GM23338 (cell line): ENCODE measurements around the gene FAM219A. TPM values are rescaled to one million over a fixed set of nuclear protein-coding genes. Genes with fewer than 3 reads are reported as not detected.

ENCODE experiments used
- ATAC-seq: fragments of 200-7000 bp; cut with Tn5 transposase; 3 replicates; pipeline ENCODE4 v1.9.1; 2020
- DNase-seq: peaks from one replicate; pipeline ENCODE4 v3.0.0-alpha.2; 2015; ENCODE audit warnings: low spot score
- H2AFZ ChIP-seq: fragments of 200-600 bp; sonication (generic); 2 replicates; pipeline ENCODE4 v1.8.0; 2016; ENCODE audit warnings: antibody characterized with exemption, mild to moderate bottlenecking, moderate library complexity
- H3F3A ChIP-seq: fragments of 200-600 bp; sonication (generic); replicated peaks from 2 replicates; pipeline ENCODE4 v1.8.0; 2017; ENCODE audit warnings: antibody characterized with exemption, mixed run types, low read depth
- H3K27ac ChIP-seq: fragments of 200-600 bp; sonication (generic); 2 replicates; pipeline ENCODE4 v1.6.1; 2016; ENCODE audit warnings: low read depth
- H3K27me3 ChIP-seq: fragments of 200-600 bp; sonication (generic); 2 replicates; pipeline ENCODE4 v1.8.0; 2016; ENCODE audit warnings: mild to moderate bottlenecking, mixed run types, moderate library complexity; ENCODE audit not compliant: insufficient read depth
- H3K36me3 ChIP-seq: fragments of 200-600 bp; sonication (generic); 2 replicates; pipeline ENCODE4 v1.8.0; 2016; ENCODE audit warnings: mild to moderate bottlenecking; ENCODE audit not compliant: insufficient read depth
- H3K4me1 ChIP-seq: fragments of 200-600 bp; sonication (generic); 2 replicates; pipeline ENCODE4 v1.8.0; 2016; ENCODE audit warnings: mild to moderate bottlenecking, moderate library complexity; ENCODE audit not compliant: insufficient read depth
- H3K4me2 ChIP-seq: fragments of 200-600 bp; sonication (generic); 2 replicates; pipeline ENCODE4 v1.7.1; 2017; ENCODE audit warnings: mixed run types
- H3K4me3 ChIP-seq: fragments of 200-600 bp; sonication (generic); 2 replicates; pipeline ENCODE4 v1.6.1; 2016; ENCODE audit warnings: mixed run types
- H3K79me2 ChIP-seq: fragments of 200-600 bp; sonication (generic); replicated peaks from 2 replicates; pipeline ENCODE4 v1.8.0; 2017; ENCODE audit warnings: mild to moderate bottlenecking; ENCODE audit not compliant: insufficient read depth
- H3K9me2 ChIP-seq: fragments of 200-600 bp; sonication (generic); 2 replicates; pipeline ENCODE4 v1.8.0; 2017; ENCODE audit not compliant: insufficient read depth
- H4K20me1 ChIP-seq: fragments of 200-600 bp; sonication (generic); replicated peaks from 2 replicates; pipeline ENCODE4 v1.8.0; 2017; ENCODE audit warnings: mild to moderate bottlenecking; ENCODE audit not compliant: insufficient read depth
- H3K27ac Mint-ChIP-seq: 2 replicates; pipeline ENCODE4 v1.8.0; 2020; ENCODE audit warnings: inconsistent platforms, mild to moderate bottlenecking, moderate library complexity, mixed read lengths
- H3K27me3 Mint-ChIP-seq: 3 replicates; pipeline ENCODE4 v1.8.0; 2022; ENCODE audit warnings: low read depth, mild to moderate bottlenecking, moderate library complexity, mixed read lengths, inconsistent platforms; ENCODE audit not compliant: insufficient read depth, poor library complexity
- H3K36me3 Mint-ChIP-seq: 3 replicates; pipeline ENCODE4 v1.8.0; 2021; ENCODE audit warnings: low read depth, mild to moderate bottlenecking, inconsistent platforms, moderate library complexity, mixed read lengths
- H3K4me1 Mint-ChIP-seq: 3 replicates; pipeline ENCODE4 v1.8.0; 2020; ENCODE audit warnings: mild to moderate bottlenecking, inconsistent platforms, mixed read lengths
- H3K4me3 Mint-ChIP-seq: 3 replicates; pipeline ENCODE4 v1.8.0; 2021; ENCODE audit warnings: moderate library complexity, mild to moderate bottlenecking, inconsistent platforms, mixed read lengths
- H3K9me3 Mint-ChIP-seq: 3 replicates; pipeline ENCODE4 v1.8.0; 2020; ENCODE audit warnings: moderate library complexity, mild to moderate bottlenecking, inconsistent platforms, mixed read lengths
- ETS1 ChIP-seq: IDR thresholded peaks from 2 replicates; pipeline ENCODE4 v1.6.1; 2016; ENCODE audit warnings: antibody characterized with exemption
- JUNB ChIP-seq: IDR thresholded peaks from one replicate; pipeline ENCODE4 v1.6.1; 2016; ENCODE audit warnings: antibody characterized with exemption; ENCODE audit not compliant: unreplicated experiment
- NANOG ChIP-seq: IDR thresholded peaks from 2 replicates; pipeline ENCODE4 v1.6.1; 2016; ENCODE audit warnings: antibody characterized with exemption, borderline replicate concordance
- POLR2AphosphoS5 ChIP-seq: IDR thresholded peaks from 2 replicates; pipeline ENCODE4 v1.6.1; 2016; ENCODE audit warnings: antibody characterized with exemption, low read depth
- ZNF114 ChIP-seq: fragments of 250-450 bp; sonication (Bioruptor Pico); IDR thresholded peaks from 2 replicates; pipeline ENCODE4 v1.5.0; 2020; ENCODE audit warnings: mild to moderate bottlenecking, moderate library complexity
- ZNF331 ChIP-seq: fragments of 250-450 bp; sonication (Bioruptor Pico); IDR thresholded peaks from 2 replicates; pipeline ENCODE4 v1.5.0; 2020; ENCODE audit warnings: low read depth, mild to moderate bottlenecking, moderate library complexity
- ZNF462 ChIP-seq: fragments of 250-450 bp; sonication (Bioruptor Pico); IDR thresholded peaks from 2 replicates; pipeline ENCODE4 v1.5.0; 2020; ENCODE audit warnings: mild to moderate bottlenecking, moderate library complexity
- polyA plus RNA-seq: library from polyadenylated mRNA; unstranded; fragments of >200 nt; fragmentation: Nextera tagmentation; extraction: Ambion mirVana; gene quantifications from 2 replicates; pipeline ENCODE4 v1.2.1, GENCODE V29; 2016
- total RNA-seq: library from RNA; depleted of rRNA; stranded (reverse); fragments of >200 nt; shearing (Covaris generic); gene quantifications from 2 replicates; pipeline ENCODE4 v1.2.3, GENCODE V29; 2014
- TF ChIP-seq, protein P1 (sequence below), 2 experiments: fragments of 200-600 bp in 1 of 2; sonication (generic) in 1 of 2; conservative IDR thresholded peaks; 2 replicates each; pipeline versions ENCODE4 v1.5.1 to v1.6.1; 2016 to 2017; ENCODE audit warnings: antibody characterized with exemption in 2 of 2, low read depth in 2 of 2, mild to moderate bottlenecking in 2 of 2, moderate library complexity in 1 of 2

FAM219A gene
- total and polyA plus RNA-seq, 2 experiments from 2014 or later, result 3.8 to 7.2 TPM

DNA sequence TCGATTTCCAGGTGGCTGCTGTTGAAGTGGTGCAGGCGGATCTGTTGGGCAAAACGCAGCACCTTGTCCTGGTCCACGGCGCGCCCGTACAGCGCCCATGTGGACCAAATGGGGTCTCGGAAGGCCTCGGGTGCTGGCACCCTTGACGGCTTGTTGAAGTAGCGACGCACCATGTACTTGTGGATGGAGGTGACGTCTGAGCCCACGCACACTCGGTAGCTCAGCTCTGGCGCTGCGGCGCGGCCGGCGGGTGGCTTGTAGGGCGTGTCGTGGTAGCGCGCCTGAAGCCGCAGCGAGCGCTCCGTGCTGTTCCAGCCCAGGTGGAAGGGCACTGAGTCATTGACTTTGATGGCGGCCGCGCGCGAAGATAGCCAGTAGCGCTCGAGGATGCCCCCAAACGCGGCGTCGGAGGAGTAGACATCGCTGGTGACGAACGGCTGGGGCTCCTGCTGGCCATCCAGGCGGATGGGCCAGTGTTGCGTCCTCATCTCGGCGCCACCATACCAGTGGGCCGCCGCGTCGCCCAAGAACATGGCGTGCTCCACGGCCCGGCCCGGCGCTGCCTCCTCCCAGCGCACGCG lies 86.4 kb downstream of the FAM219A start (continued):
- TF ChIP-seq ZNF462 (CRISPR knock-in tag), result no peak
- no peak for TF ChIP-seq JUNB
- no peak for TF ChIP-seq ZNF114

GRCh38 chr9:34370970-34371880 lies 87.1 kb downstream of the FAM219A start:
- Histone ChIP-seq H3K27me3 (0 out of 2 replicates have a peak, but pooled peaks cover 7% of the 10 kb centered on the region), H3K79me2 (no peaks in the 10 kb centered on the region), H3F3A (no peaks in the 10 kb centered on the region), H3K9me2 (0 out of 2 replicates have a peak, but pooled peaks cover 3% of the 10 kb centered on the region), H3K27ac (no peak overlapping the region), H3K36me3 (no peaks in the 10 kb centered on the region), H3K4me1 (peaks cover 19% of the 10 kb centered on the region), H3K4me3 (no peak overlapping the region), H4K20me1 (no peaks in the 10 kb centered on the region), H2AFZ (no peak overlapping the region), H3K4me2 (no peak overlapping the region)
- no peak overlapping the region for H3K27ac Mint-ChIP-seq
- DNase-seq, result no peak
- peaks cover 51% of the 10 kb centered on the region for H3K36me3 Mint-ChIP-seq
- H3K4me1 Mint-ChIP-seq, result peaks cover 21% of the 10 kb centered on the region
- peaks cover 22% of the 10 kb centered on the region for H3K9me3 Mint-ChIP-seq
- ATAC-seq, result no peak
- TF ChIP-seq NANOG (no peak), ETS1 (no peak), ZNF331 (CRISPR knock-in tag) (no peak), POLR2AphosphoS5 (no peak)
- TF ChIP-seq, protein P1, sequence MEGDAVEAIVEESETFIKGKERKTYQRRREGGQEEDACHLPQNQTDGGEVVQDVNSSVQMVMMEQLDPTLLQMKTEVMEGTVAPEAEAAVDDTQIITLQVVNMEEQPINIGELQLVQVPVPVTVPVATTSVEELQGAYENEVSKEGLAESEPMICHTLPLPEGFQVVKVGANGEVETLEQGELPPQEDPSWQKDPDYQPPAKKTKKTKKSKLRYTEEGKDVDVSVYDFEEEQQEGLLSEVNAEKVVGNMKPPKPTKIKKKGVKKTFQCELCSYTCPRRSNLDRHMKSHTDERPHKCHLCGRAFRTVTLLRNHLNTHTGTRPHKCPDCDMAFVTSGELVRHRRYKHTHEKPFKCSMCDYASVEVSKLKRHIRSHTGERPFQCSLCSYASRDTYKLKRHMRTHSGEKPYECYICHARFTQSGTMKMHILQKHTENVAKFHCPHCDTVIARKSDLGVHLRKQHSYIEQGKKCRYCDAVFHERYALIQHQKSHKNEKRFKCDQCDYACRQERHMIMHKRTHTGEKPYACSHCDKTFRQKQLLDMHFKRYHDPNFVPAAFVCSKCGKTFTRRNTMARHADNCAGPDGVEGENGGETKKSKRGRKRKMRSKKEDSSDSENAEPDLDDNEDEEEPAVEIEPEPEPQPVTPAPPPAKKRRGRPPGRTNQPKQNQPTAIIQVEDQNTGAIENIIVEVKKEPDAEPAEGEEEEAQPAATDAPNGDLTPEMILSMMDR (conservative IDR thresholded peaks at IDR 0.05; ENCODE audit: low read depth in 2 of 2), result no peak
- H3K27me3 Mint-ChIP-seq, result peaks cover 8% of the 10 kb centered on the region
- no peak overlapping the region for H3K4me3 Mint-ChIP-seq
